Epidermal melanocyte (primary cell): Measurements from ENCODE around the gene SYS1.
A peak's percentile ranks its signal among the peaks of the same experiment; 100 is the strongest.
"Not testable (repeated sequence)": the region's sequence is repeated elsewhere in the genome, so short reads cannot be mapped to it uniquely, and the experiment has no call there.

Experiments used
- DNase-seq: peaks from one replicate; pipeline ENCODE4 v3.0.0; 2011; ENCODE audit warnings: low spot score; ENCODE audit not compliant: insufficient read length

SYS1 gene

GRCh38 chr20:45339799-45340198, 23.2 kb upstream of the SYS1 start:
- DNase-seq = no peak

- peak; percentile 4 for DNase-seq
Observed at GRCh38 chr20:45340236-45340847, 22.6 kb upstream of the SYS1 start.

GRCh38 chr20:45340951-45341350, 22.0 kb upstream of the SYS1 start:
- no peak for DNase-seq

GRCh38 chr20:45341579-45341938, 21.4 kb upstream of the SYS1 start:
- no peak for DNase-seq

GRCh38 chr20:45341939-45342854, 20.8 kb upstream of the SYS1 start:
- peak; percentile 64 for DNase-seq

- DNase-seq = peak; percentile 2
Observed at GRCh38 chr20:45342855-45343531, 20.0 kb upstream of the SYS1 start.

- DNase-seq = no peak
Observed at GRCh38 chr20:45343532-45344167, 19.3 kb upstream of the SYS1 start.

- DNase-seq = no peak
Observed at GRCh38 chr20:45344168-45344860, 18.6 kb upstream of the SYS1 start.

- DNase-seq = peak; percentile 3
Observed at GRCh38 chr20:45345104-45345936, 17.6 kb upstream of the SYS1 start.

- DNase-seq = no peak
Observed at GRCh38 chr20:45346291-45346718, 16.7 kb upstream of the SYS1 start.

GRCh38 chr20:45346851-45347250, 16.1 kb upstream of the SYS1 start:
- no peak for DNase-seq

- no peak for DNase-seq
Observed at GRCh38 chr20:45347297-45347935, 15.5 kb upstream of the SYS1 start.

- DNase-seq = peak; percentile 76
Observed at GRCh38 chr20:45347936-45348778, 14.8 kb upstream of the SYS1 start, which contains the start of gene SDC4. SDC4 (minus strand) TSS chr20:45348424; CDS start chr20:45348384, 40 bp downstream.

GRCh38 chr20:45350217-45350616, 12.7 kb upstream of the SYS1 start:
- DNase-seq = no peak

- DNase-seq = not testable (repeated sequence)
Observed at GRCh38 chr20:45350795-45351194, 12.2 kb upstream of the SYS1 start.

GRCh38 chr20:45352729-45353128, 10.2 kb upstream of the SYS1 start:
- DNase-seq = no peak

GRCh38 chr20:45353746-45354145, 9.2 kb upstream of the SYS1 start:
- no peak for DNase-seq

- no peak for DNase-seq
Observed at GRCh38 chr20:45354423-45355208, 8.3 kb upstream of the SYS1 start.
